Activated T-helper 17 cell treated with anti-CD3 and anti-CD28 coated beads, Interleukin-2, amount 50 U/mL, for 72 hours (primary cell): ENCODE data around the gene HOXC10. TPM values are rescaled to one million over a fixed set of nuclear protein-coding genes. Genes with fewer than 3 reads are reported as not detected.

Experiments
- ATAC-seq: fragments of 150-1000 bp; cut with Tn5 transposase; replicated peaks from 2 replicates; pipeline ENCODE4 v1.10.0; 2021; ENCODE audit warnings: mild to moderate bottlenecking, moderate library complexity
- H3K27ac Mint-ChIP-seq: one replicate; pipeline ENCODE4 v1.8.0; 2022; ENCODE audit warnings: mixed read lengths
- H3K27me3 Mint-ChIP-seq: one replicate; pipeline ENCODE4 v1.8.0; 2022; ENCODE audit warnings: mixed read lengths
- H3K36me3 Mint-ChIP-seq: one replicate; pipeline ENCODE4 v1.8.0; 2022; ENCODE audit warnings: low read depth, mild to moderate bottlenecking, mixed read lengths
- H3K4me1 Mint-ChIP-seq: one replicate; pipeline ENCODE4 v1.8.0; 2022; ENCODE audit warnings: mixed read lengths
- H3K4me3 Mint-ChIP-seq: one replicate; pipeline ENCODE4 v1.8.0; 2022; ENCODE audit warnings: mild to moderate bottlenecking, mixed read lengths
- H3K9me3 Mint-ChIP-seq: one replicate; pipeline ENCODE4 v1.8.0; 2022; ENCODE audit warnings: mixed read lengths
- total RNA-seq, 2 donors: library from RNA; stranded (reverse); gene quantifications; one replicate each; pipeline ENCODE4 v1.2.3, GENCODE V29; 2022

Gene HOXC10
- total RNA-seq, 2 donors from 2014 or later, result not detected

GRCh38 chr12:53966085-53966384, 18.9 kb upstream of the HOXC10 start:
- peak overlapping the region; percentile 13 for H3K4me3 Mint-ChIP-seq
- no peak overlapping the region for H3K27ac Mint-ChIP-seq
- no peak for ATAC-seq
- peaks cover 15% of the 10 kb centered on the region for H3K4me1 Mint-ChIP-seq
- H3K27me3 Mint-ChIP-seq, result peaks cover 77% of the 10 kb centered on the region
- H3K36me3 Mint-ChIP-seq, result peaks cover 13% of the 10 kb centered on the region
- no peaks in the 10 kb centered on the region for H3K9me3 Mint-ChIP-seq

GRCh38 chr12:53966385-53967133, 18.4 kb upstream of the HOXC10 start:
- no peak for ATAC-seq
- H3K4me1 Mint-ChIP-seq, result peaks cover 15% of the 10 kb centered on the region
- peaks cover 82% of the 10 kb centered on the region for H3K27me3 Mint-ChIP-seq
- no peaks in the 10 kb centered on the region for H3K9me3 Mint-ChIP-seq
- H3K4me3 Mint-ChIP-seq, result peak overlapping the region; percentile 10
- no peak overlapping the region for H3K27ac Mint-ChIP-seq
- peaks cover 13% of the 10 kb centered on the region for H3K36me3 Mint-ChIP-seq

- H3K4me1 Mint-ChIP-seq, result peaks cover 15% of the 10 kb centered on the region
- no peaks in the 10 kb centered on the region for H3K9me3 Mint-ChIP-seq
- peaks cover 13% of the 10 kb centered on the region for H3K36me3 Mint-ChIP-seq
- peaks cover 85% of the 10 kb centered on the region for H3K27me3 Mint-ChIP-seq
- no peak overlapping the region for H3K4me3 Mint-ChIP-seq
- no peak overlapping the region for H3K27ac Mint-ChIP-seq
- ATAC-seq, result no peak
Measured at GRCh38 chr12:53967421-53967925, 17.5 kb upstream of the HOXC10 start.

- Mint-ChIP-seq H3K4me1 (peaks cover 21% of the 10 kb centered on the region), H3K27ac (no peak overlapping the region), H3K36me3 (peaks cover 22% of the 10 kb centered on the region), H3K9me3 (no peaks in the 10 kb centered on the region), H3K27me3 (peaks cover 87% of the 10 kb centered on the region), H3K4me3 (no peak overlapping the region)
- no peak for ATAC-seq
Measured at GRCh38 chr12:53968214-53969127, 16.5 kb upstream of the HOXC10 start.

- peaks cover 76% of the 10 kb centered on the region for H3K27me3 Mint-ChIP-seq
- no peak overlapping the region for H3K27ac Mint-ChIP-seq
- no peak for ATAC-seq
- peaks cover 14% of the 10 kb centered on the region for H3K36me3 Mint-ChIP-seq
- no peak overlapping the region for H3K4me3 Mint-ChIP-seq
- H3K9me3 Mint-ChIP-seq, result no peaks in the 10 kb centered on the region
- peaks cover 13% of the 10 kb centered on the region for H3K4me1 Mint-ChIP-seq
Measured at GRCh38 chr12:53969588-53970259, 15.2 kb upstream of the HOXC10 start.

GRCh38 chr12:53970451-53970850, 14.5 kb upstream of the HOXC10 start:
- H3K36me3 Mint-ChIP-seq, result peaks cover 12% of the 10 kb centered on the region
- H3K27ac Mint-ChIP-seq, result no peak overlapping the region
- no peak for ATAC-seq
- H3K9me3 Mint-ChIP-seq, result no peaks in the 10 kb centered on the region
- peaks cover 73% of the 10 kb centered on the region for H3K27me3 Mint-ChIP-seq
- no peak overlapping the region for H3K4me3 Mint-ChIP-seq
- H3K4me1 Mint-ChIP-seq, result peaks cover 9% of the 10 kb centered on the region

GRCh38 chr12:53971129-53971528, 13.8 kb upstream of the HOXC10 start:
- Mint-ChIP-seq H3K36me3 (peaks cover 9% of the 10 kb centered on the region), H3K27me3 (peaks cover 75% of the 10 kb centered on the region), H3K27ac (no peak overlapping the region), H3K4me3 (no peak overlapping the region), H3K9me3 (no peaks in the 10 kb centered on the region), H3K4me1 (peaks cover 6% of the 10 kb centered on the region)
- ATAC-seq, result no peak

- Mint-ChIP-seq H3K27me3 (peaks cover 74% of the 10 kb centered on the region), H3K4me3 (no peak overlapping the region), H3K9me3 (no peaks in the 10 kb centered on the region), H3K27ac (no peak overlapping the region), H3K36me3 (peaks cover 9% of the 10 kb centered on the region), H3K4me1 (peaks cover 6% of the 10 kb centered on the region)
- no peak for ATAC-seq
Measured at GRCh38 chr12:53971686-53972085, 13.3 kb upstream of the HOXC10 start.

- H3K9me3 Mint-ChIP-seq, result no peaks in the 10 kb centered on the region
- no peak overlapping the region for H3K4me3 Mint-ChIP-seq
- H3K36me3 Mint-ChIP-seq, result peaks cover 9% of the 10 kb centered on the region
- no peak overlapping the region for H3K27ac Mint-ChIP-seq
- peaks cover 6% of the 10 kb centered on the region for H3K4me1 Mint-ChIP-seq
- H3K27me3 Mint-ChIP-seq, result peaks cover 76% of the 10 kb centered on the region
- ATAC-seq, result no peak
Measured at GRCh38 chr12:53972152-53972702, 12.7 kb upstream of the HOXC10 start.

GRCh38 chr12:53972722-53973235, 12.2 kb upstream of the HOXC10 start, which contains the start of gene HOXC11:
Gene HOXC11, plus strand, starts transcription at chr12:53973126. Its CDS starts 116 bp downstream, at chr12:53973242.
- Mint-ChIP-seq H3K36me3 (peaks cover 9% of the 10 kb centered on the region), H3K4me3 (peak within 1 kb of the TSS; percentile 48), H3K27me3 (peaks cover 76% of the 10 kb centered on the region), H3K4me1 (peaks cover 6% of the 10 kb centered on the region), H3K9me3 (no peaks in the 10 kb centered on the region), H3K27ac (no peak within 1 kb of the TSS)
- no peak for ATAC-seq

- no peak for ATAC-seq
- Mint-ChIP-seq H3K4me3 (peak overlapping the region; percentile 48), H3K27me3 (peaks cover 75% of the 10 kb centered on the region), H3K4me1 (peaks cover 6% of the 10 kb centered on the region), H3K36me3 (peaks cover 9% of the 10 kb centered on the region), H3K9me3 (no peaks in the 10 kb centered on the region), H3K27ac (no peak overlapping the region)
Measured at GRCh38 chr12:53973236-53974042, 11.5 kb upstream of the HOXC10 start.

GRCh38 chr12:53974084-53975063, 10.6 kb upstream of the HOXC10 start, which contains the start of gene HOTAIR:
Gene HOTAIR, minus strand, starts transcription at chr12:53974954.
- peaks cover 76% of the 10 kb centered on the region for H3K27me3 Mint-ChIP-seq
- peak within 1 kb of the TSS; percentile 46 for H3K4me3 Mint-ChIP-seq
- H3K27ac Mint-ChIP-seq, result no peak within 1 kb of the TSS
- ATAC-seq, result no peak
- H3K4me1 Mint-ChIP-seq, result peaks cover 6% of the 10 kb centered on the region
- no peaks in the 10 kb centered on the region for H3K9me3 Mint-ChIP-seq
- H3K36me3 Mint-ChIP-seq, result peaks cover 9% of the 10 kb centered on the region
